ENCODE measurements around the gene FAM136A. TPM values are rescaled to one million over a fixed set of nuclear protein-coding genes. Genes with fewer than 3 reads are reported as not detected.

FAM136A gene

DNA sequence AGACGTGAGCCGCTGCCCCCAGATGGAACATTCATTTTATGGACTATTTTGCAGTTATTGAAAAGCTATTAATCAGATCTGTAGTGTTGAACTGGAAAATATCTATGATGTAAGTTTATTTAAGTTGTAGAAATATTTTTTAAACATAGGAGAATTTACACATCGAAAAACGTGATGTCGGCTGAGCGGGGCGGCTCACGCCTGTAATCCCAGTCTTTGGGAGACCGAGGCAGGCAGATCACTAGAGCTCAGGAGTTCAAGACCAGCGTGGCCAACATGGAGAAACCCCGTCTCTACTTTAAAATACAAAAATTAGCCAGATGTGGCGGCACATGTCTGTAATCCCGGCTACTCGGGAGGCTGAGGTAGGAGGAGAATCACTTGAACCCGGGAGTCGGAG is 51.4 kb downstream of the FAM136A start:
- Histone ChIP-seq H4K8ac (ENCODE audit: low read depth, low read length) (no peak overlapping the region), H2BK15ac (replicated peaks; ENCODE audit: low read depth) (no peak overlapping the region), H3K18ac (ENCODE audit: low read length) (no peak overlapping the region), H3K9ac (ENCODE audit: low read length) (no peak overlapping the region), H3K56ac (ENCODE audit: low read length) (no peak overlapping the region), H2BK120ac (ENCODE audit: low read depth, low read length) (no peak overlapping the region), H3K36me3 (ENCODE audit: control insufficient read depth, insufficient read depth, low read length) (no peaks in the 10 kb centered on the region), H3K4ac (ENCODE audit: low read depth, low read length) (no peak overlapping the region), H3K4me3 (ENCODE audit: low read length) (no peak overlapping the region), H4K5ac (ENCODE audit: low read length) (no peak overlapping the region), H3K4me1 (ENCODE audit: control insufficient read depth, low read depth, low read length) (no peaks in the 10 kb centered on the region), H3K4me2 (ENCODE audit: low read length) (no peak overlapping the region), H2BK5ac (ENCODE audit: low read length) (no peak overlapping the region), H3K79me2 (ENCODE audit: control insufficient read depth, insufficient read depth, low read length) (peaks cover 28% of the 10 kb centered on the region), H3K27ac (ENCODE audit: low read depth, low read length) (no peak overlapping the region), H3K27me3 (ENCODE audit: insufficient read depth, low read length, poor library complexity) (no peaks in the 10 kb centered on the region), H2AK5ac (ENCODE audit: low read length) (no peak overlapping the region), H3K23ac (ENCODE audit: low read length) (no peak overlapping the region), H3K79me1 (ENCODE audit: low read length) (no peaks in the 10 kb centered on the region)
- 100% methylated on average over 3 of the region's 16 CpGs for WGBS (ENCODE audit: extremely low coverage, insufficient coverage, low lambda C conversion rate)
- no peak for DNase-seq

DNA sequence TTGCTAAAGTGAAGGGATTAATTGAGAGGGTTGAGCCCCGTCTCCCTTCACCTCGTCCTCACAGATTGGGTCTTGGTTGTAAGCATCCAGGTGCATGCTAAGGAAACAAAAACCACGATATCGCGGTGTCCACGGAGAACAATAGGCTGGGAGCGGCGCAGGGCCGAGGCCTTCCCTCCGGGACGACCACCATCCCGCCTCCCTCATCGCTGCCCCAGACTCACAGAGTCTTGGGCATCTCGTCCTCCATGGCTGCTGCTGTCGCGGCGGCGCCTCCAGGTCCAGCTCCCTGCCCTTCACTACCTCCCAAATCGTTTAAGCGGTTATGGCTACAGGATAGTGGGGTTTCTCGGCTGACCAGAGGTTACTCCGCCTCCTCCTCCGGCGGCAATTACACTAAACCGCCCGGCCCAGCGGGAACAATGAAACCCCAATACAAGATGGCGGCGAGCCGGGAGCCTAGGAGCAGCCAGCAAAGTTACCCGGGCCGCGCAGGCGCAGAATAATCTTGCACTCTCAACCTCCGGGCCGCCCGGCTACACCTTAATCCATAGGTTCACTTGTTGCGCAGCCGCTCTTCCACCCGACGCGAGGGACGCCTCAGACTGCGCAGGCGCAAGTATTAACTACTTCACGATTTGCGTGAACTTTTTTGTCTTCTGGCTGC is 53.6 kb downstream of the FAM136A start, which contains the start of gene TIA1:
TSS of gene TIA1 (minus strand) at position 448 of the 667 bp plus-strand sequence. CDS start at position 250, 198 bp downstream.
- no peaks in the 10 kb centered on the region for H3K27me3 ChIP-seq (ENCODE audit: insufficient read depth, low read length, poor library complexity)
- peaks cover 4% of the 10 kb centered on the region for H3K4me1 ChIP-seq (ENCODE audit: control insufficient read depth, low read depth, low read length)
- H3K4me3 ChIP-seq (ENCODE audit: low read length) = peak within 1 kb of the TSS; percentile 80
- no peak within 1 kb of the TSS for H2BK120ac ChIP-seq (ENCODE audit: low read depth, low read length)
- H3K79me2 ChIP-seq (ENCODE audit: control insufficient read depth, insufficient read depth, low read length) = peaks cover 48% of the 10 kb centered on the region
- peak within 1 kb of the TSS; percentile 77 for H2AK5ac ChIP-seq (ENCODE audit: low read length)
- H3K23ac ChIP-seq (ENCODE audit: low read length) = peak within 1 kb of the TSS; percentile 97
- H3K56ac ChIP-seq (ENCODE audit: low read length) = peak within 1 kb of the TSS; percentile 99
- H4K8ac ChIP-seq (ENCODE audit: low read depth, low read length) = no peak within 1 kb of the TSS
- no peaks in the 10 kb centered on the region for H3K79me1 ChIP-seq (ENCODE audit: low read length)
- peak within 1 kb of the TSS; percentile 84 for H4K5ac ChIP-seq (ENCODE audit: low read length)
- H3K27ac ChIP-seq (ENCODE audit: low read depth, low read length) = peak within 1 kb of the TSS; percentile 94
- H3K36me3 ChIP-seq (ENCODE audit: control insufficient read depth, insufficient read depth, low read length) = no peaks in the 10 kb centered on the region
- no peak within 1 kb of the TSS for H2BK15ac ChIP-seq (replicated peaks; ENCODE audit: low read depth)
- H3K9ac ChIP-seq (ENCODE audit: low read length) = peak within 1 kb of the TSS; percentile 95
- peak within 1 kb of the TSS; percentile 97 for H2BK5ac ChIP-seq (ENCODE audit: low read length)
- H3K4me2 ChIP-seq (ENCODE audit: low read length) = peak within 1 kb of the TSS; percentile 68
- peak within 1 kb of the TSS; percentile 82 for H3K4ac ChIP-seq (ENCODE audit: low read depth, low read length)
- WGBS (ENCODE audit: extremely low coverage, insufficient coverage, low lambda C conversion rate) = no CpG with 5 or more reads among the region's 47 CpGs
- peak; percentile 99 for DNase-seq
- H3K18ac ChIP-seq (ENCODE audit: low read length) = peak within 1 kb of the TSS; percentile 51

DNA sequence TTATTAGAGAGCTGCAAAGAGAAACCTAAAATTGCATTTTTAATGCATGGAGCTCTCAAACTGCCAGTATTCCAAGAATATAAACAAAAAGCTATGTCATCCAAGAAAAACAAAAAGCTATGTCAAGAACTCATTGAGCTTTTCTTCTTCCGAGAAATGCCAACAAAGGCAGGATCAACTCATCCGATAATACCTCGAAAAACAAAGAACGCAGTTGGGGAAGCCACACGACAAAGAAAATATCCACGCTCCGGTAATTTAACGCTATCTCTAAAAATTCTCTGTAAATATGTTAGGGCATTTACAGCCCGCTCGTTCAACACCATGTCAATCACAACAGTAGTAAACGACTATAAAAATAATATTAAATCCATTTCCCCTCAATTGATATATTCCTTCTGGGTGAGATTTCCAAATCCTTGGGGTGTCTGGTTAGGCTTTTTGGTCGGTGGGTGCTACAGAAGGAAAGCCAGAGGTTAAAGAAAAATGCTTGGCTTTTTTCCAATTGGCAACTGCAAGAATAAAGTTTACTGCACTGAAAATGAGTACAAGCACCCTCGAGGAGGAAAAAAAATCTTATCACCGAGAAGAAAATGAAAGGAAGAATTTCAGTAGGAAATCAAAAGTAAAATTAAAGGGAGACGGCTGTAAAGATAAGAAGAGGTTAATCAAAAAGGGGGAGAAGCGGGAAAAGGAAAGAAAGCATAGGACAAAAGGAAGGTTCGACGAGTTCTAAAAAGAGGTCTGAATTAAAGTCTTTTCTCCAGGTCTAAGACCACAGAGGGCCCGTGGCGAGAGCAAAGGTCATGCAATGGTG is 54.3 kb downstream of the FAM136A start:
- peak overlapping the region; percentile 51 for H3K18ac ChIP-seq (ENCODE audit: low read length)

More for the DNA sequence above, 54.3 kb downstream of the FAM136A start:
- H3K56ac ChIP-seq (ENCODE audit: low read length) = peak overlapping the region; percentile 99
- no peaks in the 10 kb centered on the region for H3K27me3 ChIP-seq (ENCODE audit: insufficient read depth, low read length, poor library complexity)
- H2BK120ac ChIP-seq (ENCODE audit: low read depth, low read length) = no peak overlapping the region
- peak overlapping the region; percentile 82 for H3K4ac ChIP-seq (ENCODE audit: low read depth, low read length)
- peak overlapping the region; percentile 77 for H2AK5ac ChIP-seq (ENCODE audit: low read length)
- H2BK5ac ChIP-seq (ENCODE audit: low read length) = peak overlapping the region; percentile 97
- peak overlapping the region; percentile 80 for H3K4me3 ChIP-seq (ENCODE audit: low read length)
- no peak for DNase-seq
- H3K4me1 ChIP-seq (ENCODE audit: control insufficient read depth, low read depth, low read length) = peaks cover 6% of the 10 kb centered on the region
- peak overlapping the region; percentile 68 for H3K4me2 ChIP-seq (ENCODE audit: low read length)
- H2BK15ac ChIP-seq (replicated peaks; ENCODE audit: low read depth) = no peak overlapping the region
- no peaks in the 10 kb centered on the region for H3K36me3 ChIP-seq (ENCODE audit: control insufficient read depth, insufficient read depth, low read length)
- no peaks in the 10 kb centered on the region for H3K79me1 ChIP-seq (ENCODE audit: low read length)
- peaks cover 55% of the 10 kb centered on the region for H3K79me2 ChIP-seq (ENCODE audit: control insufficient read depth, insufficient read depth, low read length)
- peak overlapping the region; percentile 95 for H3K9ac ChIP-seq (ENCODE audit: low read length)
- peak overlapping the region; percentile 84 for H4K5ac ChIP-seq (ENCODE audit: low read length)
- peak overlapping the region; percentile 97 for H3K23ac ChIP-seq (ENCODE audit: low read length)
- peak overlapping the region; percentile 94 for H3K27ac ChIP-seq (ENCODE audit: low read depth, low read length)
- no CpG with 5 or more reads among the region's 20 CpGs for WGBS (ENCODE audit: extremely low coverage, insufficient coverage, low lambda C conversion rate)
- H4K8ac ChIP-seq (ENCODE audit: low read depth, low read length) = no peak overlapping the region

Small RNAs within 50 kb of the gene (small RNA-seq; reads per million reads assigned to genes)
- gene AC016700.2 (ENCODE audit: insufficient read depth) = not detected
- gene MIR1285-2 (ENCODE audit: insufficient read depth) = not detected
